Jurkat, Clone E6-1 (cell line): Measurements from ENCODE around the gene CDA.

Source experiments
- DNase-seq: peaks from one replicate; pipeline ENCODE4 v3.0.0-alpha.2; 2011; ENCODE audit warnings: low read depth, low spot score
- H3K4me3 ChIP-seq: 2 replicates; pipeline ENCODE4 v1.5.1; 2011; ENCODE audit warnings: mild to moderate bottlenecking, low read length, control low read depth, moderate library complexity

CDA gene

GRCh38 chr1:20610970-20611369 lies 22.1 kb downstream of the CDA start:
- H3K4me3 ChIP-seq = no peak overlapping the region
- DNase-seq = no peak

DNA sequence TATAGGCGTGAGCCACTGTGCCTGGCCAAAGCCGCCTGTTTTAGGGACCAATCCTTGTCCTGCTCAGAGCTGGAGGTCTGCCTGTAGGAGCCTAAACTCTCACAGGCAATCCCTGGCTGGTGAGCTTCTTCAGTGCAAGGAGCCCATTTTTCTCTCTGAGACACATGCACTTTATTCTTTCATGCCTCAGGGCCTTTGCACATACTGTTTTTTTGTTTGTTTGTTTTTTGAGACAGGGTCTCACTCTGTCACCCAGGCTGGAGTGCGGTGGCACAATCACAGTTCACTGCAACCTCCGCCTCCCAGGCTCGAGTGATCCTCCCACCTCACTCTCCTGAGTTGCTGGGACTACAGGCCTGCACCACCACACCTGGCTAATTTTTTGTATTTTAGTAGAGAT lies 22.8 kb downstream of the CDA start:
- no peak for DNase-seq
- no peak overlapping the region for H3K4me3 ChIP-seq

- no peak for DNase-seq
- no peak overlapping the region for H3K4me3 ChIP-seq
Observed at GRCh38 chr1:20612221-20612746, 23.4 kb downstream of the CDA start.

- no peak overlapping the region for H3K4me3 ChIP-seq
- no peak for DNase-seq
Observed at GRCh38 chr1:20614131-20614579, 25.3 kb downstream of the CDA start.

DNA sequence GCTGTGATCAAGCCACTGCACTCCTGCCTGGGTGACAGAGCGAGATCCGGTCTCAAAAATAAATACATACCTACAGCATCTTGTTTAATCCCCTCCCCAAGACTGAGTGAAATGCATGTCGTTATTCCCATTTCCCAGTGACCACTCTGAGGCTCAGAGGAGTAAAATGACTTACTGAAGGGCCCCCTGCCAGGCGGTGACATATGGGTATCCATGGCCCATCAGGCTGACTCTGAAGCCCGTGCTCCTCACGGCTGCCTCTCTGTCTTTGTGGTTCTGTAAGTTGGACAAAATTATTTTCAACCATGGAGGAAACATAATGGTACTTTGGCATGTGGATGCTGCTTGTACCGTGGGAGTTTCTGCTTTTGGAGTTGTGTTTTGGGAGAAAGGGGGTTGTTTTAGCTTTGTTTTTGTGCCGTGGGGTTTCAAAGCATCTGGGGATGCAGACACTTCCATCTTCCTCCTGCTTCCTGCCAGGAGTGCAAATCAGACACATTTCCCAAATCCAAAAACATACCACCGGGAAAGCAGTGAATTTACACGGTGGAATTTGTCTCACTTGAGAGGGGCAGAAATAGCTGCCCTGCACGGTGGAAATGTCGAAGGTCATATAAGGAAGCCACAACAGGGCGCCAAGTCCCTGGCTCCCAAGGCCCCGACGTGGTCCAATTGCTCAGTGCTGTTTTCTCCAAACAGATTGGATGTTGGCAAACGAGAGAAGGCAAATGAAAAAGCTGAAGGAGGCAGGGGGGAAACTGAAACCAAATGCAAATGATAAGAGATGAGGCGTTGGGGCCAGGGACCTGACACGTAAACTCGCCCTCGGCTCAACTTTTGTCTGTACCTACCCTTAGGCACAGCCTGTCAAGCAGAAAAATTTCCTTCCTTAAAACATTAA lies 27.3 kb downstream of the CDA start:
- no peak overlapping the region for H3K4me3 ChIP-seq
- no peak for DNase-seq

DNA sequence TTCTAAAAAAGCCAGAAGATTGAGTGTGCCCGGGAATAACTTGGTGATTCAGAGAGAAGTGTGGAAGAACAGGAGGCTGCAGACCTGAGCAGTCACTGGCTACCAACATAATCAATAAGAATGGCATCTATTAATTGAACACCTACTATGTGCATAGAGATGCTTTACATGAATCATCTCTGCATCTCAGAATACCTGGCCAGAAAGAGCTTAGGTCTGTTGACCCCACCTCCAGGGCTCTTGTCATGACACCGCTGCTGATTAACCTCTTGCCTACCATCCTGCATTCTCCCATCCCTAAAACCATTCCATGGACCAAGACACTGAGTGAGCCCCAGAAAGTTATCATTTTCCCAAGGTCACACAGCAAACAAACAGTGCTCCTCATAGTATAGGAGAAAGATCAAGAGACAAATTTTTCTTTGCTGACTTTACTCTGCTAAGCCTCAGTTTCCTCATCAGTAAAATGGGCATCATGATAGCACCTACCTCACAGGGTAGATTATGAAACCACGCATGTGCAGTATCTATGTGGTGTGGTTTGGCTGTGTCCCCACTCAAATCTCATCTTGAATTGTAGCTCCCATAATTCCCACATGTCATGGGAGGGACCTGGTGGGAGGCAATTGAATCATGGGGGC lies 28.1 kb downstream of the CDA start:
- DNase-seq = no peak
- H3K4me3 ChIP-seq = no peak overlapping the region

DNA sequence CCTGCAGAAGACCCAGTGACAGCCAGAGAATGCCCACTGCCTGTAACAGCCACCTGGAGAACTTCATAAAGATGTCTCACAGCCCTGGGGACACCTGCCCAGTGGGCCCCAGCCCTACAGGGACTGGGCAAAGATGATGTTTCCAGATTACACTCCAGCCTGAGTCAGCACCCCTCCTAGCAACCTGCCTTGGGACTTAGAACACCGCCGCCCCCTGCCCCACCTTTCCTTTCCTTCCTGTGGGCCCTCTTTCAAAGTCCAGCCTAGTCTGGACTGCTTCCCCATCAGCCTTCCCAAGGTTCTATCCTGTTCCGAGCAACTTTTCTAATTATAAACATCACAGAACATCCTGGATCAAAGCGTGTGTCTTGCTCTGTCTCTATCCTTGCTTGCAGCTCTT lies 29.7 kb downstream of the CDA start:
- DNase-seq = no peak
- H3K4me3 ChIP-seq = no peak overlapping the region

DNA sequence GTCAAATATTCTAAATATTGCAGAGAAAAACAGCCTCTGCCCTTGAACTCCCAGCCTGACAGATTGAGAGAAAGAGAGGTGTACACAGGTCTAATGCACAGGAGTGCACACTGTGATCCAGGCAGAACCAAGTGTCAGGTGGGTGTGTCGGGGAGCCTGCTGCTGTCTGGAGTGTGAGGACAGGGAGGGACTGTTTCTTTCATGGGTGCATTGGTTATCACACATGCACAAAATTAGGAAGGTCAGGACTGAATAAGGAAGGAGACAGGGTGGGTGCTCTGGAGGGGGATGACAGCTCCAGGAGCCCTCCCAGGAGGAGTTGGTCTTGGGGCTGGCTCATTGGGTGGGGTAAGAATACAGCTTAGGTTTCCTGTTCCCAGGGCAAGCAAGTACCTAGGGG lies 31.1 kb downstream of the CDA start:
- no peak overlapping the region for H3K4me3 ChIP-seq
- no peak for DNase-seq

GRCh38 chr1:20621012-20621411 lies 32.1 kb downstream of the CDA start:
- no peak overlapping the region for H3K4me3 ChIP-seq
- DNase-seq = no peak

DNA sequence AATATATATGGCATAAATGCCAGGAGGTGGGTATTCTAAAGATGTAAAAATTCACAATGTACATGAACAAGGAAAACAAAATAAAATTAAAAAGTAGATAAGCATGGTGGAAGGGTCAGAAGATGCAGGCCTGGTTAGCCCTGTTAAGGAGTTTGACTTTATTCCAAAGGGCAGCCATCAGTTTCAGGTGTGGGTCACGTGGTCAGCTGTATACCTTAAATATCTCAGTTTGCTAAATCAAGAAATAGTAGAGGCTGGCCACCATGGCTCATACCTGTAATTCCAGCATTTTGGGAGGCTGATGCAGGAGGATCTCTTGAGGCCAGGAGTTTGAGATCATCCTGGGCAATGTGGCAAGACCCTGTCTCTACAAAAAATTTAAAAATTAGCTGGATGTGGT lies 35.8 kb downstream of the CDA start:
- no peak overlapping the region for H3K4me3 ChIP-seq
- no peak for DNase-seq

GRCh38 chr1:20625176-20626097 lies 36.5 kb downstream of the CDA start:
- no peak for DNase-seq
- no peak overlapping the region for H3K4me3 ChIP-seq

GRCh38 chr1:20626098-20626427 lies 37.2 kb downstream of the CDA start:
- H3K4me3 ChIP-seq = no peak overlapping the region
- no peak for DNase-seq

DNA sequence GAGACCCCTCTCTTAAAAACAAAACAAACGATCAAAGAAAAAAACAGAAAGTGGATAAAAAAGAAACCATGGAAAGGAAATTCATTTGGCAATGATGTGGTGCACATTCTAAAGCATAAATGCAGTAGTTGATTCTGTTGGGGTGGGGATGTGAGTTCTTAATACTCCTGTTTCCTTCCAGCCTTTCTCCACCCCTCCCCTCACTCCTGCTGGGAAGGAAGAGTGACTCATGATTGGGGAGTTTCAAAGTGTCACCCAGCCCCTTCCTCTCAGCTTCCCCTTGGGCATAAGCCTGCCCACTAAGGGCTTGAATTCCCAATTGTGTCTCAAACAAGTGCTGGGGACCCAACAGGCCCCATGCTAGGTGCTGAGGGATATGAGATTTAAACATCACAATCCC lies 37.6 kb downstream of the CDA start:
- no peak for DNase-seq
- no peak overlapping the region for H3K4me3 ChIP-seq

DNA sequence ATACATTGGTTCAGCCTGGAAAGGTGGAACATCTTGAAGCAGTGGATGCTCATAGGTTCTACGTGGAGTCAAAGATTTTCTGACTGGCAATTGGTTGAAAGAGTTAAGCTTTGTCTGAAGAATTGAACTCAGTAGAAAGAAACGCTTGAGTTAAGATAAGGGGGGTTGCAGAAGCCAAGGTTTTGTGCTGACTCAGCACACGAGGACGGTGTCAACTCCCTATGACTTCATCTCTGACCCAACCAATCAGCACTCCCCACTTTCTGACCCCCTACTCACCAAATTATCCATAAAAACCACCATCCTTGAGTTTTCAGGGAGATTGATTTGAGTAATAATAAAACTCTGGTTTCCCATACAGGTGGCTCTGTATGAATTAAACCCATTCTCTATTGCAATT lies 41.8 kb downstream of the CDA start:
- no peak for DNase-seq
- H3K4me3 ChIP-seq = no peak overlapping the region

DNA sequence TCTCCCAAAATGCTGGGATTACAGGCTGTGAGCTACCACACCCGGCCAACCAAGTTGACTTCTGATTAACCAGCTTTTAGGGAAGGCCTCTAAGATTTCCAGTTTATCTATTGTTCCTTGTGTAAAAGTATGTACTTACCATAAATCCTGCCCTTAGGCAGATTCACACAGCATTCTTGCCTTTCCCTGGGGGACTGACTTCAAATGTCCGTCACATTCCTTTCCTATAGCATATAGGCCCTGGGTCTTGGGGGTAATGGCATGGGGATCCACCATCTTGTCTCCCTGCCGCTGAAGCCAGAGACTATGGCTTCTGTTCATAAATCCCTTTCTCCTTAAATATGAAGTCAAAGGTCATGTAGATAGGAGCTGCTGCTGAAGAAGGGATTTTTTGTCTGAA lies 43.5 kb downstream of the CDA start:
- DNase-seq = no peak

GRCh38 chr1:20633190-20634064 lies 44.5 kb downstream of the CDA start, which contains the start of gene PINK1:
TSS of gene PINK1 (plus strand) at chr1:20633458. CDS start at chr1:20633549, 91 bp downstream.
- DNase-seq = peak; percentile 59
- peak within 1 kb of the TSS; percentile 80 for H3K4me3 ChIP-seq

More for the DNA sequence above, 43.5 kb downstream of the CDA start:
- H3K4me3 ChIP-seq = no peak overlapping the region

DNA sequence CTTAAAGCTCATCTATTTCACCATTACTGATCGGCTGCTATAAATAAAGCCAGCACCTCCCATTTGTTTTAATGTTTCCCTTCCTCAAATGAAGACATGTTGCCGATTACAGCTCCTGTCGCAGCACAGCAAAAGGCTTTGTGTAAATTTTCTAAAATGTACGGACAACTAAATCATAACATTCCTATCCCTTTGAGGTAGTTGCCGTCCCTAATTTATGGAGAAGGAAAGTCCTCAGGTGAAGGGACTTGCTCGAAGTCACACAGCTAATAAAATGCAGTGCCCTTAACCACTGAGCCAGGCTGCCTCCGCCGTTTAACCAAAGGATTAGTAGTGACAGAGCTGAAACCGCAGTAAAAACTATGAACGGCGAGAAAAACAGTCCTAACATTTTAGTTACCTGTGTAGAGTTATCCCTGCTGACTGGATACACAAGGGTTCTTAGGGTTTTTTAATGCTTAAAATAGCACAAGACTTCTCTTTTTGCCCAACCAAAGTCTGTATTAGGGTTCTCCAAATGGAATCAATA lies 45.2 kb downstream of the CDA start:
- DNase-seq = peak; percentile 20
- peak overlapping the region; percentile 80 for H3K4me3 ChIP-seq

DNA sequence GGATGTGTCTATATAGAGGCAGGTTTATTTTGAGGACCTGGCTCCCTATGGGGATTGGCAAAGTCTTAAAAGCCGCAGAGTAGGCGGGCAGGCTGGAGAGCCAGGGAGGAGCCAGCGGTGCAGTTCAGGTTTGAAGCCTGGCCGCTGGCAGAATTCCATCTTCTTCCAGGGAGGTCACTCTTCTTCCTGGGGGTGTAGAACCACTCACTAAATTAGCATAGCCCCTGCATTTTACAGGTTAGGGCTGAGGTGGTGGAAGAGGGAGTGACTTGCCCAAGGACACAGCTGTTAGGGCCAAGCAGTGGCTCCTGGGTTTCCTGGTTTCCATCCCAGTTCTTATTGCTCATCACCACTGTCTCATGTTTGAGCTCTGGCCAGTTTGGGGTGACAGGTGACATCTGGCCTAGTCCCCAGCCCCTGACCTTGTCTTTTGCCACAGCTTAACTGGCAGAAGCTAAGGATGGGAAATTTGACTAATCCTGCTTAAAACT lies 45.7 kb downstream of the CDA start:
- H3K4me3 ChIP-seq = peak overlapping the region; percentile 80
- peak; percentile 41 for DNase-seq
